BE2C (cell line): ENCODE results near the gene USP5.

Source experiments
- DNase-seq: peaks from one replicate; pipeline ENCODE4 v3.0.0-alpha.2; 2020
- H3K27me3 ChIP-seq: fragments of 250-450 bp; sonication (Bioruptor Pico); 2 replicates; pipeline ENCODE4 v1.5.1; 2020; ENCODE audit warnings: mild to moderate bottlenecking
- H3K36me3 ChIP-seq: fragments of 250-450 bp; sonication (Bioruptor Pico); 2 replicates; pipeline ENCODE4 v1.5.1; 2020; ENCODE audit warnings: mild to moderate bottlenecking
- H3K4me1 ChIP-seq: fragments of 250-450 bp; sonication (Bioruptor Pico); 2 replicates; pipeline ENCODE4 v1.5.1; 2020
- H3K4me3 ChIP-seq: 2 replicates; pipeline ENCODE4 v1.5.1; 2011; ENCODE audit warnings: low read depth, low read length
- H3K9me3 ChIP-seq: fragments of 250-450 bp; sonication (Bioruptor Pico); 2 replicates; pipeline ENCODE4 v1.5.1; 2020
- TF ChIP-seq, protein P1 (sequence below): IDR thresholded peaks from 2 replicates; pipeline ENCODE4 v1.5.1; 2012; ENCODE audit warnings: mild to moderate bottlenecking, low read depth, low read length

The USP5 gene

GRCh38 chr12:6850796-6851152 is 1.2 kb upstream of the USP5 start:
- DNase-seq, result no peak
- TF ChIP-seq, protein P1, sequence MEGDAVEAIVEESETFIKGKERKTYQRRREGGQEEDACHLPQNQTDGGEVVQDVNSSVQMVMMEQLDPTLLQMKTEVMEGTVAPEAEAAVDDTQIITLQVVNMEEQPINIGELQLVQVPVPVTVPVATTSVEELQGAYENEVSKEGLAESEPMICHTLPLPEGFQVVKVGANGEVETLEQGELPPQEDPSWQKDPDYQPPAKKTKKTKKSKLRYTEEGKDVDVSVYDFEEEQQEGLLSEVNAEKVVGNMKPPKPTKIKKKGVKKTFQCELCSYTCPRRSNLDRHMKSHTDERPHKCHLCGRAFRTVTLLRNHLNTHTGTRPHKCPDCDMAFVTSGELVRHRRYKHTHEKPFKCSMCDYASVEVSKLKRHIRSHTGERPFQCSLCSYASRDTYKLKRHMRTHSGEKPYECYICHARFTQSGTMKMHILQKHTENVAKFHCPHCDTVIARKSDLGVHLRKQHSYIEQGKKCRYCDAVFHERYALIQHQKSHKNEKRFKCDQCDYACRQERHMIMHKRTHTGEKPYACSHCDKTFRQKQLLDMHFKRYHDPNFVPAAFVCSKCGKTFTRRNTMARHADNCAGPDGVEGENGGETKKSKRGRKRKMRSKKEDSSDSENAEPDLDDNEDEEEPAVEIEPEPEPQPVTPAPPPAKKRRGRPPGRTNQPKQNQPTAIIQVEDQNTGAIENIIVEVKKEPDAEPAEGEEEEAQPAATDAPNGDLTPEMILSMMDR, result no peak
- peaks cover 47% of the 10 kb centered on the region for H3K36me3 ChIP-seq

DNA sequence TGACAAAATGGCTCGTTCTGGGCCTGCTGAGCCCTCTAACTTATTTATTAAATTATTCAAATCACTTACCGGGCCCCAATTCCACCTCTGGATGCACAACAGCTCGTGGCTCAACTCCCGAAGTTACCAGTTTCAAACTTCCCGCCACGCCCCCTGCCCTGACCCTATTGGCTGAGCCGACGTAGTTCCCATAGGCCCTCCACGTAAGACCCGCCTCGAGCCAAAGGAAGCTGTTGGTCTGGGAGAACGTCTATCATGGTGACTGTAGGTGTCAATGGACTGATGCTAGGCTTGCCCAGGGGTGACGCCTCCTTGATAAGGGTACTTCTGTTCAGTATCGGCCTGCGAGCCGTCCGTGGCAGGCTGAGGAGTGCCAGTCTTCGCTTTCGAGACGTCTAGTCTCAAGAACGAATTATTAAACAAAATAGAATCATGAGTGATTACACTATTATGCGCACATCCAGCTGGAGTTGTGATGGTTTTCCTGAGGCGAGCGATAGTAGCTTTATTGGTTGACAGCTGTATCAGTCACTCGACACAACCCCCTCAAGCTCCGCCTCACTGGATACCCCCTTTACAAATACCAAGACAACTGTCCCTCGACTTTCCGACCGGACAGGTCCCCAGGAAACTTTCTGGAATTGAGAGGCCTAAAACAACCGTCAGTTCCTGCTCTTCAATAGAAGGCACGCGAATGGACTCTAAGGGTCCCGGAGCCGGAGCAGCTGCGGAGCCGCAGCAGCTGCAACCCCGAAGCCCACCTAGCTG is 613 bp upstream of the USP5 start, which contains the start of gene CDCA3:
TSS of gene CDCA3 (minus strand) at position 134 of the 768 bp plus-strand sequence. CDS start 334 bp downstream, outside the sequence.
- Histone ChIP-seq H3K4me3 (peak within 1 kb of the TSS; percentile 70), H3K27me3 (no peaks in the 10 kb centered on the region), H3K36me3 (peaks cover 46% of the 10 kb centered on the region), H3K4me1 (no peaks in the 10 kb centered on the region; the same call in 1 of the 2 replicates), H3K9me3 (no peaks in the 10 kb centered on the region)
- peak; percentile 98 for DNase-seq
- TF ChIP-seq, protein P1, result no peak

More at GRCh38 chr12:6850796-6851152, 1.2 kb upstream of the USP5 start:
- Histone ChIP-seq H3K4me1 (no peaks in the 10 kb centered on the region; the same call in 1 of the 2 replicates), H3K27me3 (no peaks in the 10 kb centered on the region), H3K9me3 (no peaks in the 10 kb centered on the region), H3K4me3 (peak overlapping the region; percentile 70)

DNA sequence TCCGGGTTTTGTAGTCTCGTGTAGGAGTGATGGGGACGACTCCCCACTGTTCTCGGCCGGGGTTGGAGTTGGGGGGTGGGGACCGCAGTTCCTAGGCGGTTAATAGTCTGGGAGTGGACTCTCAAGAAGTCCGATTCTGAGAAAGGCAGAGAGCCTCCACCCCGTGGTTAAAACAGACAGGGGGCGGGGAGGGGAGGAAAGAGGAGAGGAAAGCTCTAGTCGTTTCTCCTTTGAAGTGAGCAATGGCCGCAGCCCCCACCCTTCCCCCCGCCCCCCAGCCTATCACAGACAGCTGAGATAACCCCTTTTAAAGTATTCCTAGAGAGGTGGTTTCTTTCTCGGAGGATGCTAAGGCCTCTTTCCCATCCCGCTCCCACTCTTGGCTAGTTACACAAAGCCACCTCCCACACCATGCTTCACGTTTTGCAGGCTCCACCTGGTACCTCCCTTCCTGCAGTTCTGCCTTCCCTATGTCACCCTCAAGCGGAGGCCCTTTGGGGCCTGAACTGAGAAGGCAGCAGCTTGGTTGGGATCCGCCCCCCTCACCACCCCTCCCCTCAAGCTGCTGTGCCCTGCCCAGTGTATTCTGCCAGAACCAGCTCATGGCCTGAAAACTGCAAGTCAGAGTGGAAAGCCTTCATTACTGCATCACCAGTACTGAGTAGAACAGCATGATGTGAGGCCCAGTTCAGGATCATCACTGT is 853 bp downstream of the USP5 start:
- Histone ChIP-seq H3K36me3 (peaks cover 49% of the 10 kb centered on the region), H3K9me3 (no peaks in the 10 kb centered on the region), H3K4me1 (no peaks in the 10 kb centered on the region; the same call in 1 of the 2 replicates), H3K4me3 (peak overlapping the region; percentile 70), H3K27me3 (no peaks in the 10 kb centered on the region)
- peak; percentile 44 for DNase-seq
- TF ChIP-seq, protein P1, result no peak

- H3K27me3 ChIP-seq, result no peaks in the 10 kb centered on the region
- H3K4me3 ChIP-seq, result peak overlapping the region; percentile 70; the same call in 1 of the 2 replicates
- DNase-seq, result no peak
These were observed 1.7 kb downstream of the USP5 start for GRCh38 chr12:6853626-6854025.

GRCh38 chr12:6854036-6854435 is 2.1 kb downstream of the USP5 start:
- H3K36me3 ChIP-seq, result peaks cover 49% of the 10 kb centered on the region

More at GRCh38 chr12:6853626-6854025, 1.7 kb downstream of the USP5 start:
- Histone ChIP-seq H3K9me3 (no peaks in the 10 kb centered on the region), H3K4me1 (no peaks in the 10 kb centered on the region; the same call in 1 of the 2 replicates), H3K36me3 (peaks cover 49% of the 10 kb centered on the region)
- TF ChIP-seq, protein P1, result no peak

More at GRCh38 chr12:6854036-6854435, 2.1 kb downstream of the USP5 start:
- H3K9me3 ChIP-seq, result no peaks in the 10 kb centered on the region
- H3K4me3 ChIP-seq, result no peak overlapping the region
- H3K27me3 ChIP-seq, result no peaks in the 10 kb centered on the region
- no peak for DNase-seq
- TF ChIP-seq, protein P1, result no peak
- no peaks in the 10 kb centered on the region; the same call in 1 of the 2 replicates for H3K4me1 ChIP-seq
